Stimulated activated CD4-positive, alpha-beta T cell treated with anti-CD3 and anti-CD28 coated beads, Interleukin-2, amount 100 ng/mL, for 24 hours (primary cell): Measurements from ENCODE around the gene EPS15.

ENCODE experiments used
- DNase-seq, 2 donors: peaks; one replicate each; pipeline ENCODE4 v3.0.0-alpha.2; 2020

Gene EPS15

GRCh38 chr1:51311826-51312225, 207.2 kb downstream of the EPS15 start:
- DNase-seq = no peak

- DNase-seq = no peak
Observed at GRCh38 chr1:51310871-51311613, 208.0 kb downstream of the EPS15 start.

- DNase-seq = no peak
Observed at GRCh38 chr1:51309291-51309690, 209.8 kb downstream of the EPS15 start.

- no peak for DNase-seq
Observed at GRCh38 chr1:51308636-51309035, 210.4 kb downstream of the EPS15 start.

GRCh38 chr1:51306950-51307349, 212.1 kb downstream of the EPS15 start:
- no peak for DNase-seq

GRCh38 chr1:51305371-51305823, 213.7 kb downstream of the EPS15 start:
- DNase-seq = no peak

- DNase-seq = no peak
Observed at GRCh38 chr1:51304360-51304759, 214.7 kb downstream of the EPS15 start.
